HG03280 (cell line): ENCODE results near the gene C10orf62.

Source experiments
- ATAC-seq: cut with Tn5 transposase; IDR thresholded peaks from one replicate; pipeline ENCODE4 v1.9.1; 2021; ENCODE audit warnings: mild to moderate bottlenecking, moderate library complexity; ENCODE audit not compliant: unreplicated experiment

The C10orf62 gene

DNA sequence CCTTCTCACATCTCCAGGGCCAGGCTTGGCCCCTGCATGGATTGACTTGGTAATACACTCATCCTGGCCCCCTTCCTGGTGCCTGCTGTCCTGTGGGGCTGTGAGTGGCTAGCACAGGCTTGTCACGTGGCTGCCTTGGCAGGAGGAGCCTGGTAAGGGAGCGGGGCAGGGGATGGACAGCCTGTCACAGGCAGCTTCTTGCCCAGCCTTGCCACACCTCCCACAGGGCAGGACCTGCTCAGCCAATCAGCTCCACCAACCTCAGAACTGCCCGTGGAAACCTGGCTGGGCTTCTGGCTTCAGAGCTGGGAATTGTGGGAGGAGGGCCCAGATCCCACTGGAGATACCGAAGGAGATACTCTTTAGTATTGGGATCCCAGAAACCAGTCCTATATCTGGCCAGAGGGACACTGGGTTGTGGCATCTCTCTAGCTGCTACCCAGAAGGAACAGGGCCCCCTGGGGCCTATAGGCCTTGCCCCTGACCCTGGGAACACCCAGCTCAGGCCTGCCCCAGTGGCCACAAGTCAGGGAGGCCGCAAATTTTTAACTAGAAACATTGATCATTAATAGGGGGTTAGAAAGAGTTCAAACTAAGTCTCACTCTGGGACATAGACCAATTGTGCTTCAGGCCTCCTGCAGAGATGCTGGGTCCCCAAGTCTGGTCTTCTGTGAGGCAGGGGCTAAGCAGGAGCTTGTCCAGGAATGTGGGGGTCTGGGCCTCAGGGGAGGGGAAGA is 5.3 kb upstream of the C10orf62 start, which contains the start of gene HOGA1:
TSS of gene HOGA1 (plus strand) at position 330 of the 738 bp plus-strand sequence. CDS start at position 645, 315 bp downstream.
- no peak for ATAC-seq

DNA sequence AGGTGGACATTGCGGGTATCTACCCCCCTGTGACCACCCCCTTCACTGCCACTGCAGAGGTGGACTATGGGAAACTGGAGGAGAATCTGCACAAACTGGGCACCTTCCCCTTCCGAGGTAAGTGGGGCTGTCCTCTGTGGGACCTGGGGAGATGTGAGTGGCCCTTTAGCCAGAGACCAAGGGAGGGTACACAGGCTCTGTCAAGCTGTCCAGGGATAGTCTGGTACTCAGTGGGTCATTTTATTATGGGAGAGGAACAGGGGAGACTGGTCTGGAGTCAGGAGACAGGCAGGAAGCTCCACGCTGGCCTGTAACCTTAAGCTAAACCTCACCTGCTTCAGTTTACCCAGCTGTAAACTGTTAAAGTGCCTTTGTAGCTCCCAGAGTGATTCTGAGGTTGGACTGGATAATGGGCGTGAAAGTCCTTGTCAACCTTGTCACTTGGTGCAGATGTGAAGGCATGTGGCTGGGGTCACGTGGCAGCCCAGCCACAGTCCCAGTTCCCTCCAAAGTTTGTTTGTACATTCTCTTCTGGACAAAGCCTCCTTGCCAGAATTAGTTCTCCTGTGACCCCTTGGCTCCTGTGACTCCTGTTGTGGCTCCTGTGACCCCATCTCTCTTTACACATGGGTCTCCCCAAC is 4.6 kb upstream of the C10orf62 start:
- no peak for ATAC-seq

DNA sequence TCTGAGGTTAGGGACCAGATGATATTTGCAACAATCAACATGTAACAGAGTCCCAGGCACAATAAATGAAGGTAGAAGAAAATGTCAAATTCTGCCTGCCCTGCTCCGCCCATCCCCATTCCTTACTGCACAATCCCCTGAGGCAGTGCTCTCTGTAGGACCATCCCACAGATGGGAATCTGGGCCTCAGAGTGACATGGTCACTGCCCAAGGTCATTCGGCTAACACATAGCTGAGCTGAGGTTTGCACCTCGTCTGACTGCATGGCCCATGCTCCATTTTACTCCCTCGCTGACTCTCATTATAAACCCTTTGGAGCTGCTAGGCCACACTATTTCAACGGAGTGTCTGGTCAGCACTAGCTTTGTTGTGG is 4.1 kb upstream of the C10orf62 start:
- no peak for ATAC-seq

DNA sequence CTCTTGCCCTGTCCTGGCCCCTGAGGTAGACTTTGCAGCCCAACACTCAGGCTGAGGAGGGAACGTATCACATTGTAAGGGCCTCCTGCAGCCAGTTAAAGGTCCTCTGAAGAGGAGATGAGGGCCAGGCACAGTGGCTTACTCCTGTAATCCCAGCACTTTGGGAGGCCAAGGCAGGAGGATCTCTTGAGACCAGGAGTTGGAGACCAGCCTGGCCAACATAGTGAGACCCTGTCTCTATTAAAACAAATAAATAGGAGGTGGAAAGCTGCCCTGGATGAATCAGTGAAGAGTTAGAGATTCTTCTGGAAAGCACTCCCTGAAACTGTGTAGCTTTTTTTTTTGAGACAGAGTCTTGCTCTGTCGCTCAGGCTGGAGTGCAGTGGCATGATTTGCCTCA is 2.3 kb upstream of the C10orf62 start:
- ATAC-seq = no peak

DNA sequence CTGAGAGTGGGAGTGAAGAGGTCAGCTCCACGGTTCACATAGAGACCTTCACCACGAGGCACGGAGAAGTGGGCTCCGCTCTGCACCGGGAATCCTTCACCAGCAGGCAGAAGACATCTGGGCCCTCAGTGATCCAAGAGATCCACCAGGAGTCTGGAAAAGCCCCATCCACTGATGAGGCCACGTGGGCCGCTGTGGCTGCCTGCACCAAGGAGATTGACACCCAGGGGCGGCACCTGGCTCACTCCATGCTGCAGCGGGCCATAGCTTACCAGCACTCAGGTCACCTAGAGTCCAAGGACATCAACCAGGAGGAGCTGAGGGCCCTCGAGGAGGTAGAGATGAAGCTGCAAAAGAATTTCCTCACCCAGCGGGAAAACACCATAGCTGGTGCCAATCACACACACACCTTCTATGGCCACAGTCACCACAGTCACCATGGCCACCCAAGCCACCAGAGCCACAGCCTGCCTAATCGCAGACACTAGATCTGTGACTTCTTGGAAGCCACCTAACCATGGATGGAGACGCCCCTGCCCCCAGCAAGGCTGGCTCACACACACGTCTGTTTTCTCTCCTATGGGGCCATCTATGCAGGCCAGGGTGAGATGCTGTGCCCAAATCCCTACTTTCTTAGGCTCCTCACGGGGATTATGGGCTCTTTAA is 694 bp downstream of the C10orf62 start:
- ATAC-seq = no peak

DNA sequence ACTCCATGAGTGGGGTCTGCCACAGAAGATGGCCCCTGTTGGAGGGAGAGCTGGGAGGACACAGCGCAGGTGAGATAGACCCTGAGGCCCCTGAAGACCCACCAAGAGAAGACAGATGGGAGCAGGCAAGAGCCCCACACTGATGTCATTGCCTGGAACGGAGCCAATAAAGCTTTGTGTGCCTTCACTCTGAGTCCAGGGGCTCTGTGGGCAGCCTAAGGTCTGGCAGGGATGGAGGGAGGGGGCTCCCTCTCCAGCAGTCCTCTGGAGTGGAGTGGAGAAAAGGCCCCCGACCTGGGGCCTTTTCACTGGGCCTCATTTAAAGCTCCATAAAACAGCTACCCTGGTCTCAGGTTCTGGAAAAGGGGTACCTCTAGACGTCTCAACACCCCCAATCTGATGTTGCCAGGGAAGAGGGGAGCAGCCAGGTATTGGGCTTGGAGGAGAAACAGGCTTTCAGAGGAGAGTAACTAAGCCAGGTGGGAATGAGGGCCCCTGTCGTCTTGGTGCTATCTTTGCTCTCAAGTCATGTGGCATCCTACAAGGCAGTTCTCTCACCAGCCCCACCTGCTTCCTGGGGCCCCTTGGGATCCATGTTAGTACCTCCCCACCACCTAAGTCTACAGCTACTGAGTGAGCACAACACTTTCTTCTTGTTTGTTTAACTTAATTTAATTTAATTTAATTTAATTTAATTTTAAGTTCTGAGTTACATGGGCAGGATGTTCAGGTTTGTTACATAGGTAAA is 1.4 kb downstream of the C10orf62 start:
- ATAC-seq = no peak

DNA sequence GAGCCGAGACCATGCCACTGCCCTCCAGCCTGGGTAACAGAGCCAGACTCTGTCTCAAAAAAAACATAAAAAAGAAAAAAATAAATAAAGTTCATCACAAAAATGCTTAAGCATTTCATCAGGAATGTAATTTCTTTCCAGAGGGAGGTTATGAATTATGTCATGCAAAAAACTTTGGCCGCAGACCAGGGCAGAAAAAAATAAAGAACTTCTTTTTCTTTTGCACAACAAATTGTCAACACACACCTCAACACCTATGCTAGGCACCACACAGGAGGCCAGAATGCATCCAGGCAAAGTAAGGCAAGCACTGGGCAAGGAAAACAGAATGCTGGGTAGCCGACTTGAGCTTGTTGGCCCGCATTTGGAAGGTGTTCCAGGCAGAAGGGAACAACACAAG is 3.9 kb downstream of the C10orf62 start:
- no peak for ATAC-seq

DNA sequence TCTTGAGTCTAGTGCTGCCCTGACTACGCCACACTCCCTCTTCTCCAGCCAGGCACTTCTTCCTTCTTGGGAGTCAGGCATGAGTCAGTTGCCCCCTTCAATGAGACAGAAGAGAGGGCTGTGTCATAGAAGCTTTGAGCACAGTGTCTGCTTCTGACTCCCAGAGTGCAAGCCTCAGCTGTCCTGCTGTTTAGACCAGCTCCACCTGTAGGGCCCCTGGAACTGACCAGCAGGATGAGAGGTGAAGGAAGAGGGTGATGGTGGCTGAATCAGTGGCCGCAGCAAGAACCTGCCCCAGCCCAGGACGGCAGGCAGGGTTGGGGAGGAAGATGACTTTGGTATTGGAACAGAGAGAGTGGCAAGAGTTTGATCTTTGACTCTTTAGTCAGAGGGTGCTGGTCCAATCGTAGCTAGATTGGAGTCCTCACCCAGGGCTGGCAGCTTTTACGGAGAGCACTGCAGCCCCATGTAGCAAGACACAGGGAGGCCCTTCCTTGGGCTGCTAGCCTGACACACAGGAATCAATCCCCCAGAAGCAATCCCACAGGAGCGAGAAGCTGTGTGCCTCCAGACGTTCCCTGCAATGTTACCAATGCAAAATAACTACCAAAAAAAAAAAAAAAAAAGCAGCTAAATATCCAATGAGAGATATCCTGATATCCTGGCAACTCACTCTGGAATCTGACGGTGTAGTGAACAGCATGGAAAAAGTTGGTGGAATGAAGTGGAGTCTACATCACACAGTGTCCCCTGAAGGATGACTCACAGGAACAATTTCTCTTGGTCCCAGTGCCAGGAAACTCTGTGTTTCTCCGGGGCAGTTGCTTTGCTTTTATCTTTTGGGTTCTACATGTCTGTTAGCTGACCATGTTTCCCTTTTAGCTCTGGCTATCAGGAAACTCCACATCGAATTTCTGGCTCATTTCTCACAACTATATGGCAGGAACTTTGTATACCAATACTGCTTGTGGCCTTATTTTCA is 6.9 kb downstream of the C10orf62 start:
- no peak for ATAC-seq

DNA sequence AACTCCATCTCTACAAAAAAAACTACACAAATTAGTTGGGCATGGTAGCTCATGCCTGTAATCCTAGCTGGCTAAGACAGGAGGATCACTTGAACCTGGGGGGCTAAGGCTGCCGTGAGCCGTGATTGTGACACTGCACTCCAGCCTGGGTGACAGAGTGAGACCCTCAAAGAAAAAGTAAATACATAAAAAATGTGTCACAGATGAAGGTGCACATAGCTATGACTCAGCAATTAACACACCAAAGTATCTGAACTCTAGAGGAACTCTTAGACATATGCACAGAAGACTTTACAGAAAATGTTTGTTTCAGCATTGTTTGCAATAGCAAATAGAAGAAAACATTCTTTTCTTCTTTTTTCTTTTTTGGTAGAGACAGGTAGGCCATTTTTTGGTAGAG is 8.3 kb downstream of the C10orf62 start:
- ATAC-seq = no peak

DNA sequence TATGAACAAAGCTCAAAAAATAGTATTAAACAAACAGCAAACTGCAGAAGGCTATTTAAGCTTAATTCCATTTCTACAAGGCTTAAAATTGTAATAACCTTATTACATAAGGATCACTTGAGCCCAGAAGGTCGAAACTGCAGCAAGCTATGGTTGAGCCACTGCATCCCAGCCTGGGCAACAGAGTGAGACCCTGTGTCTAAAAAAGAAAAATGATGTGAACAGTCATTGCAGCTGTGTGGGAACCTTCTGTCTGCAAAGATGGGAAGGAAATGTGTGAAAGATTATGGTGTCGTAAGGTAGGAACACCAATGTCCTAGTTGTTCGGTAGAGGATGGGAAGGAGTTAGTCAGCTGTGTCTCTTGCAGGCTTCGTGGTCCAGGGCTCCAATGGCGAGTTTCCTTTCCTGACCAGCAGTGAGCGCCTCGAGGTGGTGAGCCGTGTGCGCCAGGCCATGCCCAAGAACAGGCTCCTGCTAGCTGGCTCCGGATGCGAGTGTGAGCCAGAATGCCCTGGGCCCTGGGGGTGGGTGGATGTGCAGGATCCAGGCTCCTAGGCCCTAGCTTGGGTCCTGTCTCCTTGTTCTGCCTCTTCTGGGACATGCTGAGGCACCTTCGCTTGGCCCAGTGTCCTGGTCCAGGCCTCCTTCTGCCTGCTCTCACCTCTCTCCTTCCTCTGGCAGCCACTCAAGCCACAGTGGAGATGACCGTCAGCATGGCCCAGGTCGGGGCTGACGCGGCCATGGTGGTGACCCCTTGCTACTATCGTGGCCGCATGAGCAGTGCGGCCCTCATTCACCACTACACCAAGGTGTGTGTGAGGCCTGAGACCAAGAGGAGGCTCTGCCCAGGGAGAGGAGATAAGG is 9.1 kb downstream of the C10orf62 start:
- ATAC-seq = no peak

DNA sequence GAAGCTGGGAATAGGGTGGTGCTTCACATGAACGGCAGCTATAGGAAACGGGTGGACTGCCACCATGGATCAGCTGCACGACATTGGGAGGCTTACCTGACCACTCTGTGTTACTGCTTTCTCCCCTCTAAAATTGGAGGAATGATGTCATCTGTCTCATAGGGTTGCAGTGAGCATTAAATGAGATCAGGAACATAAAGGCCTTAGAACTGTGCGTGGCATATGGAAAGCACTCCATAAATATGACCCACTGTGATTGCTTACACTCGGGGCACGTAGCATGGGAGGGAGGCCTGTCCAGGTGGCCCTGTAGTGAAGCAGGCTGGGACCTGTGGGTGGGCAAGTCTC is 9.7 kb downstream of the C10orf62 start:
- no peak for ATAC-seq

DNA sequence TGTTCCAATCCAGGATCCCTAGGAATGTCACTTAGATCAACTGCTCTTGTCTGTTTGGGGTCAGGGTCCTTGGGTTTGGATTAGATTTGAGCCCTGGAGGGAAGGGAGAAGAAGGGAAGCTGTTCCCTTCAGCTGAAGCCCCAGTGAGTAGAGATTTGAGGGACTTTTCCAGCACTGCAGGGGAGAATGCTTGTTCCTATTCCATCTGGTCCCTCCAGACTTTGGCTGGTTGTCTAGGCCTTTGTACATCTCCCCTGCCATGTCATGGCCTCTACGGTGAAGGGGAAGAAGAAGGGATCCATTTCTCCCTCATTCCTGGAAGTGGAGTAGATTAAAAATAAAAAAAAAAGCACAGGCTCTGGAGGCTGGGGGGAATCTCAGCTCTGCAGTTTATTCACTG is 11.1 kb downstream of the C10orf62 start:
- no peak for ATAC-seq

DNA sequence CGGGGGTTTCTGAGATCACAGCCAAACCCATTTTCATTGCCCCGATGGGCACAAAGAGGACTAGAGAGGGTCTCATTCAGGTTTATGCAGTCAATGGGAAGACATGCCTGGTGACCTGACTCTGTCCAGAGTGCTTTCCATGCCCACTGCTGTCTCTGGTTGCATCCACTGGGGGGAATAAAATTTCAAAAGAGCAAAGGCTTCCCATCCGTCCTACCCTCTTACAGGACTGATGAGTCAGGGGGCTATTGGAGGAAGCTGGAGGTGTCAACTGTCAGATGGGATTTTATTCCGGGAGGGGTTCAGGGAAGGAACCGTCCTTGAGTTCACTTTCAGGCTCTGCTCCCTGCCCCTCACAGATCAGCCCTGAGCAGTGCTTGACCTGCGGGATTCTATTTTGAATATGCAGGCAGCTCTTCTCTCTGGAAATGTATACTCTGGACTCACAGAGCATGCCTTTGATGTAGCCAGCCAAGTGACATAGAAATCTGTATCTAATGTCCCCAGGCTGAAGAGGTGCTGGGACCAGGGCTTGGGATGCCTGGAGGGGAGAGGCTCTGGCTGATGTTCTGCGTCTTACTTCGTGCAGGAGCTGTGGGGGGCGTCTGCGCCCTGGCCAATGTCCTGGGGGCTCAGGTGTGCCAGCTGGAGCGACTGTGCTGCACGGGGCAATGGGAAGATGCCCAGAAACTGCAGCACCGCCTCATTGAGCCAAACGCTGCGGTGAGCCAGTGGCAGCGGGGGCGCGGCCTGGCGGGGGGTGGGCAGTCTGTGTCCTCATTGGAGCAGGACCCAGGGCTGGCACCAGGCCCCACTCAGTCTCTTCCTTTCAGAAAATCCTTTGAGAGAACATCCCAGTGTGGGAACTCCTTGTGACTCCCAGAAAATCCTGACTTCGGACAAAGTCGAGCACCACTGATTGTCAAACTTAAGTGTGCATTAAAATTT is 12.0 kb downstream of the C10orf62 start:
- no peak for ATAC-seq

DNA sequence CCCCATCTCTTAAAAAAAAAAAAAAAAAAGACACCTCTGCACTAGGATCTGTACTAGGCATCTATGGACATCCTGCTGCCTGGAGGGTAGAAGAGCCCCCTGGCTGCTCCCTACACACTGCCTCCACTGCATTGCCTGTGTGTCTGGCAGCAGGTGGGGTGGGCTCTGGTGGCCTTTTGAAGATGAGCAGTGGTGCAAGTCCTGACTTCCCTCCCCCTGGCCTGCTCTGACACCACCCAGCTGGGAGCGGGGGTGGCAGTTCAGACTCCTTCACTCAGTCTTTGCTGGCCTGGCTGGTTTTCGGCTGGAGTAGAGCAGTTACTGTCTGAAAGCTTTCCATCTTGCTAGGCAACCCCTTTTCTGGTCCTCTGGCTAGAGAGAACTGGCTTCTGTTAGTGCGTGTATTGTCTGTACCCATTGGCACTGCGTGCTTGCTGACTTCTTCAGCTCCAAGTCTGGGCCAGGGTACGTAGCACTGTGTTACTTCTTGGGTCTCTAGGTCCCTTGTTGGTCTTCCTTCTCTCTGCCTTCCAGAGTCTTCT is 17.6 kb downstream of the C10orf62 start:
- no peak for ATAC-seq

DNA sequence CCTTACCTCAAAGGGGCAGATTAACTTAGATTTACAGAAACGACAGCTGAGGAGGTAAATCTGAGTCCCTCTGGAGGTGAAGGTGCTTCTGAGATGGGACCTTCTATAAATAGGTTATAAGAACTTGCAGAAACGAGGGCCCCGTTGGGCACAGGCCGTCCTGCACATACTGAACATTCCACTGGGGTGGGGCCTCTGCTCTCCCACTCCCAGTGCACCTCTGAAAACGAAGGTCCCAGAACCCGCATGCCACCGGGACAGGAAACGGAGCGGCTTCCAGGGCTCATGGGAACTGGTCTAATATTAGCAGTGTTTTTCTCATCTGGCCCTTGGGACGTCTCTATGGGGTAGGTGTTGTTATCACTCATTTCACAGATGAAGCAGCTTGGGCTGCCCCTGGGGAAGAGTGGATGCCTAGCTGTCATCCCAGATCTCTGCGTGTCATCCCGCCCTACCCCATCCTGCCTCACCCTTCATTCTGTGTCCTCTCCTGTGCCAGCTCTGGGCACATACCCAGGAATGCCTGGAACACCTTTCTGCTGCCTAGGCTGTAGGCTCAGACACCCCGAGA is 19.6 kb downstream of the C10orf62 start:
- no peak for ATAC-seq

DNA sequence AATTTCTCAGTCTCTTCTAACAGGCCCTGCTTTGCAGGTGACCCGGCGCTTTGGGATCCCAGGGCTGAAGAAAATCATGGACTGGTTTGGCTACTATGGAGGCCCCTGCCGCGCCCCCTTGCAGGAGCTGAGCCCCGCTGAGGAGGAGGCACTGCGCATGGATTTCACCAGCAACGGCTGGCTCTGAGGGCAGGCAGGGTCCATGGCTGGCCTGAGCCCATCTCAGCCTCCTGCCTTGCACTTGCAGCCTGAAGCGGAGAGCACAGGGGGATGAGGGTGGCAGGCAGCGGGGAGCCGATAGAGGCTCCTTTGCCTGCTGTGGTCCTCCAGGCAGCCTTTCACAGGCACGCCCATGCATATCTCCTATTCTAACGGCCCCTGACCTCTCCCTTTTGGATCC is 22.0 kb downstream of the C10orf62 start:
- ATAC-seq = no peak

DNA sequence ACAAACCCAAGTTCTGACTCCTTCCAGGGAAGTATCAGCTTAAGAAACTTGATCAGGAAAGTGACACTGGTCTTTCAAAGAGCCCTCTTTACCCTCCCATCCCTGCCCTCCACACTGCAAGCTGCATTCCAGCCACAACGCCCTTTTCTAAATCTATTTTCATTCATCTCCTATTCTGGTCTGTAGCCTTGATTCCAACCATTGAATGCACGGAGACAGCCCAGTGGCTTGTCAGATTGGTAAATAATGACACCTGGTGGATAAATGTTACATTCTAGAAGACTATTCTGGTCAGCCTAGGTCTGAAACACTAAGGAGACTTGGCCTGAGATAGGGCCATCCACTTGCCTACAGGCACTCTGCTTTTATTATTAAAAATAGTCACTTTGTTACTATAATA is 22.9 kb downstream of the C10orf62 start:
- no peak for ATAC-seq

DNA sequence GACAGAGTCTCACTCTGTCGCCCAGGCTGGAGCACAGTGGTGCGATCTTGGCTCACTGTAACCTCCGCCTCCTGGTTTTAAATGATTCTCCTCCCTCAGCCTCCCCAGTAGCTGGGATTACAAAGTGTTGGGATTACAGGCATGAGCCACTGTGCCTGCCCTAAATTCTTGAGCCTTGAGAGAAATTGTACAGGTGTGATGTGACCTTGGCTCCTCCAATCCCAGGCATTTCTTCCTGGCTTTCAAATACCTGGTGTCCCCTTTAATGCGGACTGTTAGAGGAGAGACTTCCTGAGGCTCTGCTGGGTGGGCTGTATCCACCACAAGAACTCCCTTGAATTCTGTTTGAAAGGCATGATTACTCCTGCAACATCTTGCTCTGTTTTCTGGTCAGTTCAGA is 28.8 kb downstream of the C10orf62 start:
- no peak for ATAC-seq
